Fibroblast of pulmonary artery (primary cell): ENCODE data around the gene PNRC2.

Experiments
- DNase-seq: peaks from one replicate; pipeline ENCODE4 v3.0.0-alpha.2; 2010; ENCODE audit warnings: low read depth
- H3K4me3 ChIP-seq: replicated peaks from 2 replicates; pipeline ENCODE4 v1.5.1; 2011; ENCODE audit warnings: low read depth, mild to moderate bottlenecking, control low read depth, low read length, moderate library complexity
- CTCF ChIP-seq: IDR thresholded peaks from 2 replicates; pipeline ENCODE4 v1.5.1; 2011; ENCODE audit warnings: mild to moderate bottlenecking, control low read depth, low read length, inconsistent platforms; ENCODE audit errors: missing control alignments

Gene PNRC2

GRCh38 chr1:23996700-23997229, 37.1 kb downstream of the PNRC2 start:
- DNase-seq = no peak
- TF ChIP-seq CTCF = no peak
- no peak overlapping the region for H3K4me3 ChIP-seq

GRCh38 chr1:23997812-23998211, 38.2 kb downstream of the PNRC2 start:
- DNase-seq = no peak
- H3K4me3 ChIP-seq = no peak overlapping the region
- TF ChIP-seq CTCF = no peak

- TF ChIP-seq CTCF = no peak
- DNase-seq = no peak
- H3K4me3 ChIP-seq = no peak overlapping the region
Observed at GRCh38 chr1:23999156-23999671, 39.6 kb downstream of the PNRC2 start.

- no peak for TF ChIP-seq CTCF
- no peak overlapping the region for H3K4me3 ChIP-seq
- no peak for DNase-seq
Observed at GRCh38 chr1:24002695-24003094, 43.1 kb downstream of the PNRC2 start.

- DNase-seq = peak; percentile 89
- H3K4me3 ChIP-seq = no peak overlapping the region
- TF ChIP-seq CTCF = no peak
Observed at GRCh38 chr1:24003331-24003972, 43.8 kb downstream of the PNRC2 start.

GRCh38 chr1:24004132-24004531, 44.5 kb downstream of the PNRC2 start:
- no peak for DNase-seq
- no peak for TF ChIP-seq CTCF
- H3K4me3 ChIP-seq = no peak overlapping the region

- no peak overlapping the region for H3K4me3 ChIP-seq
- TF ChIP-seq CTCF = no peak
- DNase-seq = no peak
Observed at GRCh38 chr1:24005163-24005562, 45.5 kb downstream of the PNRC2 start.
